GM12878 (cell line): ENCODE measurements around the gene NAXE. TPM values are rescaled to one million over a fixed set of nuclear protein-coding genes. Genes with fewer than 3 reads are reported as not detected.

Source experiments
- ATAC-seq: fragments of 200-7000 bp; cut with Tn5 transposase; 3 replicates; pipeline ENCODE4 v1.9.1; 2020; ENCODE audit warnings: mild to moderate bottlenecking, moderate library complexity
- BruUV-seq: library from RNA; stranded (reverse); fragments of 400-500 nt; replicated peaks from 2 replicates; lab custom pipeline; 2021; lab: Mats Ljungman, UMichigan
- CTCF ChIA-PET: fragments of 300-600 bp; sonication (Branson Sonifier 250); formaldehyde crosslinking; extraction: SDS; loops from one replicate; lab custom pipeline; 2021; ENCODE audit warnings: inconsistent platforms; lab: Yijun Ruan, JAX
- POLR2A ChIA-PET: fragments of 350-600 bp; formaldehyde crosslinking; extraction: SDS; loops from one replicate; lab custom pipeline; 2021; ENCODE audit warnings: inconsistent platforms; lab: Charles Lee
- RAD21 ChIA-PET: fragments of 300-600 bp; sonication (Branson Sonifier 250); formaldehyde crosslinking; loops from one replicate; lab custom pipeline; 2023; ENCODE audit warnings: antibody characterized with exemption; ENCODE audit not compliant: unreplicated experiment; lab: Charles Lee
- SMC1A ChIA-PET: fragments of 300-600 bp; sonication (Branson Sonifier 250); formaldehyde crosslinking; loops from one replicate; lab custom pipeline; 2023; ENCODE audit not compliant: unreplicated experiment, uncharacterized antibody; lab: Charles Lee
- DNase-seq: peaks from one replicate; pipeline ENCODE4 v3.0.0-alpha.2; 2011; ENCODE audit warnings: low read depth, low spot score
- FAIRE-seq: peaks from 3 replicates; lab custom pipeline; 2011; peaks lifted over from hg19 to GRCh38; lab: Jason Lieb, UNC
- H2AFZ ChIP-seq: 2 replicates; pipeline ENCODE4 v1.6.0; 2011; ENCODE audit warnings: low read depth, low read length, control low read depth; ENCODE audit not compliant: control insufficient read depth
- H3K27ac ChIP-seq: 2 replicates; pipeline ENCODE4 v1.5.1; 2011; ENCODE audit warnings: control low read depth; ENCODE audit not compliant: control insufficient read depth, insufficient read depth
- H3K27me3 ChIP-seq, 2 experiments: replicated peaks in 1 of 2; 2 replicates each; pipeline versions ENCODE4 v1.6.0 to v1.6.1; 2011; ENCODE audit warnings: low read length in 1 of 2; ENCODE audit not compliant: control insufficient read depth in 2 of 2, insufficient read depth in 2 of 2
- H3K36me3 ChIP-seq, 2 experiments: 2 replicates each; pipeline ENCODE4 v1.5.1; 2011; ENCODE audit warnings: low read length in 1 of 2; ENCODE audit not compliant: control insufficient read depth in 2 of 2, insufficient read depth in 2 of 2
- H3K4me1 ChIP-seq: 2 replicates; pipeline ENCODE4 v1.6.1; 2011; ENCODE audit warnings: mild to moderate bottlenecking, low read length, moderate library complexity, mixed read lengths; ENCODE audit not compliant: control insufficient read depth, insufficient read depth
- H3K4me2 ChIP-seq: 2 replicates; pipeline ENCODE4 v1.6.0; 2011; ENCODE audit warnings: control low read depth; ENCODE audit not compliant: control insufficient read depth, insufficient read depth
- H3K4me3 ChIP-seq: fragments of 200-600 bp; sonication (generic); 2 replicates; pipeline ENCODE4 v1.5.1; 2016
- H3K79me2 ChIP-seq: 2 replicates; pipeline ENCODE4 v1.6.0; 2011; ENCODE audit warnings: low read length; ENCODE audit not compliant: control insufficient read depth, insufficient read depth
- H3K9ac ChIP-seq: 2 replicates; pipeline ENCODE4 v1.8.0; 2011; ENCODE audit warnings: low read length, control low read depth, mixed read lengths; ENCODE audit not compliant: control insufficient read depth, insufficient read depth
- H3K9me3 ChIP-seq: replicated peaks from 3 replicates; pipeline ENCODE4 v1.5.1; 2011; ENCODE audit warnings: mild to moderate bottlenecking, low read length; ENCODE audit not compliant: control insufficient read depth, insufficient read depth
- H4K20me1 ChIP-seq: 2 replicates; pipeline ENCODE4 v1.6.0; 2011; ENCODE audit not compliant: control insufficient read depth, insufficient read depth
- HDAC2 ChIP-seq: fragments of 200-600 bp; sonication (generic); IDR thresholded peaks from 2 replicates; pipeline ENCODE4 v1.6.1; 2017
- HDAC6 ChIP-seq: fragments of 200-600 bp; sonication (generic); IDR thresholded peaks from one replicate; pipeline ENCODE4 v1.8.0; 2017; ENCODE audit warnings: antibody characterized with exemption; ENCODE audit not compliant: unreplicated experiment
- JUNB ChIP-seq: IDR thresholded peaks from 2 replicates; pipeline ENCODE4 v1.6.1; 2016; ENCODE audit warnings: antibody characterized with exemption, mild to moderate bottlenecking
- MTA3 ChIP-seq: IDR thresholded peaks from 2 replicates; pipeline ENCODE4 v1.6.1; 2012; ENCODE audit warnings: low read length, inconsistent platforms, borderline replicate concordance
- NFIC ChIP-seq: IDR thresholded peaks from 2 replicates; pipeline ENCODE4 v1.6.1; 2012; ENCODE audit warnings: low read depth, mild to moderate bottlenecking, inconsistent platforms, low read length, moderate library complexity
- SREBF1 ChIP-seq: IDR thresholded peaks from 2 replicates; pipeline ENCODE4 v1.6.1; 2012; ENCODE audit warnings: mild to moderate bottlenecking, low read length
- ZNF274 ChIP-seq: IDR thresholded peaks from one replicate; pipeline ENCODE4 v1.8.0; 2011; ENCODE audit not compliant: insufficient read length, insufficient read depth
- WGBS: methylation state at CpG from one replicate; pipeline ENCODE4 v1.1.6; 2016; ENCODE audit warnings: low lambda C conversion rate; ENCODE audit not compliant: insufficient replicate concordance, insufficient coverage; ENCODE audit errors: missing lambda C conversion rate; 5-methylcytosine and 5-hydroxymethylcytosine counted together
- in situ Hi-C: fragments of 300-500 bp; cut with MboI; formaldehyde crosslinking; loops from 9 replicates; pipeline ENCODE4 v1.14.3; 2018; ENCODE audit warnings: mixed read lengths
- intact Hi-C: fragments of 100-400 bp; cut with micrococcal nuclease; formaldehyde crosslinking; loops from one replicate; pipeline ENCODE4 v1.14.2; 2022; ENCODE audit not compliant: unreplicated experiment
- polyA plus RNA-seq, 11 experiments: library from polyadenylated mRNA; depleted of rRNA in 4 of 11; unstranded in 6 of 11; stranded (reverse) in 5 of 11; fragments of >200 nt; fragmentation: Nextera tagmentation in 4 of 11; fragmentation: Illumina TruSeq in 1 of 11; extraction: Ambion mirVana in 4 of 11; extraction: Trizol in 1 of 11; gene quantifications; 1 replicate in 1 of 11; 2 replicates in 10 of 11; pipeline versions ENCODE4 v1.2.1 to v1.2.3, GENCODE V29; 2011 to 2016; ENCODE audit warnings: inconsistent platforms in 2 of 11, missing spikeins in 2 of 11, low read depth in 1 of 11
- total RNA-seq, 4 experiments: library from RNA; depleted of rRNA in 3 of 4; stranded (reverse); fragments of >200 nt in 3 of 4; fragmentation: Illumina TruSeq in 1 of 4; extraction: Trizol in 1 of 4; gene quantifications; 2 replicates each; pipeline versions ENCODE4 v1.2.1 to v1.2.3, GENCODE V29; 2013 to 2021
- TF ChIP-seq, protein P1 (sequence below): IDR thresholded peaks from 2 replicates; pipeline ENCODE4 v1.6.1; 2012; ENCODE audit warnings: low read length, inconsistent platforms

NAXE gene
- total and polyA plus RNA-seq, 10 of the 15 experiments (the other 5 are each of a cell fraction or from before 2014, with no cell fraction given): 17.8 to 93.3 (median 68.8) TPM

DNA sequence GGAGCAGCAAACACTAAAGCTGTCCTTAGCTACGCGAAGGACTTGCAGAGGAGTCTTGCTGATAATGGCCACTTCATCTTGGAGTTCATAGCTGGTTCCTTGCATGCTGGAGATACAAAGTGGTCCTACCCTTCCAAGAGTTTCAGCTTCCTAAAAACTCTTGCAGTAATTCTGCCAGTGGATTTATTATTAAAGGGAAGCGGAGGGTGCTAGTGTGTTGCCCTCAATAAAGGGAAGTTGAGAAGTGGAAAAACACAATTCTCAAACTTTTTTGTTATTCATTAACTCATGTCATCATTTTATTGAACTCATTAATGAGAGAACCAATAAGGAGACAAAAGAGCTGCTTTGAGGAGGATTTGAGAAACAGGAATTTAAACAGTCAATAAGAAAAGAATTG lies 21.1 kb downstream of the NAXE start:
- Histone ChIP-seq H3K79me2 (no peaks in the 10 kb centered on the region), H4K20me1 (no peaks in the 10 kb centered on the region), H3K4me2 (no peak overlapping the region), H3K4me1 (0 out of 2 replicates have a peak, but pooled peaks cover under 1% of the 10 kb centered on the region), H3K27me3 (peaks cover 0 to 3% of the 10 kb centered on the region in 2 experiments; a peak in 2 of 4 replicates), H3K36me3 (no peaks in the 10 kb centered on the region), H3K9ac (no peak overlapping the region), H2AFZ (no peak overlapping the region), H3K9me3 (no peaks in the 10 kb centered on the region), H3K27ac (no peak overlapping the region), H3K4me3 (no peak overlapping the region)
- in situ Hi-C loops (no loop called here), intact Hi-C loops (no loop called here)
- BruUV-seq: no TSS peak
- SMC1A ChIA-PET: interaction anchor here (0.8 to 3.2 kb wide), 4 partner anchors 10 to 227 kb away, joined by 3 to 11 read pairs (median 6); no protein-coding TSS in a partner anchor
- ATAC-seq: no peak
- no peak for FAIRE-seq
- CTCF ChIA-PET: interaction anchor here (0.7 to 3.8 kb wide), 17 partner anchors 11 to 234 kb away, joined by 3 to 23 read pairs (median 4); partner anchors contain the start of gene GPATCH4
- RAD21 ChIA-PET: interaction anchor here (0.6 to 1.4 kb wide), 2 partner anchors 22 to 323 kb away, joined by 3 to 4 read pairs; no protein-coding TSS in a partner anchor
- DNase-seq: no peak
- 73% methylated on average over 3 of the region's 3 CpGs for WGBS
- POLR2A ChIA-PET: interaction anchor here (0.6 to 1.2 kb wide), 3 partner anchors 22 to 170 kb away, joined by 3 read pairs; no protein-coding TSS in a partner anchor
- TF ChIP-seq SREBF1 (no peak), NFIC (no peak), HDAC2 (no peak), JUNB (no peak), HDAC6 (no peak), ZNF274 (no peak), MTA3 (no peak)
- TF ChIP-seq, protein P1, sequence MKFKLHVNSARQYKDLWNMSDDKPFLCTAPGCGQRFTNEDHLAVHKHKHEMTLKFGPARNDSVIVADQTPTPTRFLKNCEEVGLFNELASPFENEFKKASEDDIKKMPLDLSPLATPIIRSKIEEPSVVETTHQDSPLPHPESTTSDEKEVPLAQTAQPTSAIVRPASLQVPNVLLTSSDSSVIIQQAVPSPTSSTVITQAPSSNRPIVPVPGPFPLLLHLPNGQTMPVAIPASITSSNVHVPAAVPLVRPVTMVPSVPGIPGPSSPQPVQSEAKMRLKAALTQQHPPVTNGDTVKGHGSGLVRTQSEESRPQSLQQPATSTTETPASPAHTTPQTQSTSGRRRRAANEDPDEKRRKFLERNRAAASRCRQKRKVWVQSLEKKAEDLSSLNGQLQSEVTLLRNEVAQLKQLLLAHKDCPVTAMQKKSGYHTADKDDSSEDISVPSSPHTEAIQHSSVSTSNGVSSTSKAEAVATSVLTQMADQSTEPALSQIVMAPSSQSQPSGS: no peak
